Measurements from ENCODE around the gene TSPEAR.
"Not testable (repeated sequence)": the region's sequence is repeated elsewhere in the genome, so short reads cannot be mapped to it uniquely, and the experiment has no call there.

Gene TSPEAR

DNA sequence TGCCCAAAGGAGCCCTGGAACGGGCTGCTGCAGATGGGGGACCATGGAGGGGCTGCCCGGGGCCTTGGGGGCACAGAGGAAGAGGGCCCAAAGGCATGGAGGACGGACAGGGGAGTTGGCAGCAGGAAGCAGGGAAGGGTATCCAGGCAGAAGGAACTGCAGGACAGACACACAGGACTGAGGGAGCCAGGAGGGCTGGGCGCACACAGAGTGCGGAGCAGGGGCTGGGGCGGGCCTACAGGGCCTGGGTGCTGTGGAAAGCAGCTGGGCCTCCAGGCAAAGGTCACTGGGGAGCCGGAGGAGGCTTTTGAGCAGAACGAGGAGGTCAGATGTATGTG, 199.5 kb downstream of the TSPEAR start:
- FAIRE-seq: no peak

DNA sequence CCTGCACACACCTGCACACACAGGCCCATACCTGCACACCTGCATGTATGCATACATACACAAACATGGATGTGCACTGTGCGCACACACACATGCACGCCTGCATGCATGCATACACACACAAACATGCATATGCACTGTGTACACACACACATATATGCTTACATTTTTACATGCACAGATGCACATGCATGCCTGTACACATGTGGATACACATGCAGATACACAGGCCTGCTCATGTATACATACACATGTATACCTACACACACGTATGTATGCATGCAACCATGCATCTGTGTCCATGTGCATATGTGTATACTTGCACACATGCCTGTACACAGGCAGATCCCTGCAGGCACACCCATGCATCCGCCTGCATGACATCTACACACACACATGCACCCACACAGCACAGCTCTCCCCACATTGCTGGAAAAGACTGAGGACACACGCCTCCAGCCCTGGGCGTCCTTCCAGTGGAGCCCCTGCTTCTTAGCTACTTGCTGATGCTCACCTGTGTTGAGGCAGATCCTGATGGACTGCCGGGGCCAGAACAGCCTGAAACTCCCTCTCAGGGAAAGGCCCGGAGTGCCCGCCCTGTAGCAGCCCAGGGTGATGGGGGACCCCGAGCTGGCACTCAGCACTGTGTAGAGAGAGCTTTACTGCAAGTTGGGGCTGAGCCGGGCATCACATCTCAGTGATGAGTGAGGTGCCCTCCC, 200.0 kb downstream of the TSPEAR start:
- FAIRE-seq: no peak

DNA sequence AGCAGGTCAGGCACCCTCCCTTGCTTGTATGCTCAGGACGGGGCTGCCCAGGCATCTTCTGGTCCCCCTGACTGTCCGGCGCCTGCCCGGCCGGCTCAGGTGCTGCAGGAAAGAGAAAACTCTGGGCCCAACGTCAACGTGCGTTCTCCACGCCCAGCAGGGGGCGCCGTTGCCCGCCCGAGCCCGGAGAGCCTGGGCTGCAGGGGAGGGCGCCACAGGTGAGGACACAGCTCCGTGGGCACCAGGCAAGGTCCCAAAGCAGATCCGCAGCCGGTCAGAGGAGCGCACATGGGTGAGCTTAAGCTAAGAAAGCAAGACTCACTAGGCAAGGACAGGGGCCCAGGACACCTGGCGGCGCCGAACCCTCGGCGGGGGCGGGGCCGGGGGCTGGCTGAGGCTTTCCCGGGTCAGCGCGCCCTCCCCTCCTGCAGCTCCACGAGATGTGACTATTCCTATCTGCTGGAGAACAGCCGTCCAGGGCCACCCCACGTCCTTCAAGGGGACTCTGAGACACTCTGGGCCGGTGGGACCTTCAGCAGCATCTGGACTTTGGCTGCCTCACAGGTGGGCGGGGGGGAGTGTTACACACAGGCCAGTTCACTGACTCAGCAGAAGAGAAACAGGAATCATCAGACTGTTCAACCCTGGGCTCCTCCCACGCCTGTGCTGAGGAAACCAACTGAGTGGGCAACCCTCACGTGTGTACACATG, 200.7 kb downstream of the TSPEAR start:
- FAIRE-seq: no peak

DNA sequence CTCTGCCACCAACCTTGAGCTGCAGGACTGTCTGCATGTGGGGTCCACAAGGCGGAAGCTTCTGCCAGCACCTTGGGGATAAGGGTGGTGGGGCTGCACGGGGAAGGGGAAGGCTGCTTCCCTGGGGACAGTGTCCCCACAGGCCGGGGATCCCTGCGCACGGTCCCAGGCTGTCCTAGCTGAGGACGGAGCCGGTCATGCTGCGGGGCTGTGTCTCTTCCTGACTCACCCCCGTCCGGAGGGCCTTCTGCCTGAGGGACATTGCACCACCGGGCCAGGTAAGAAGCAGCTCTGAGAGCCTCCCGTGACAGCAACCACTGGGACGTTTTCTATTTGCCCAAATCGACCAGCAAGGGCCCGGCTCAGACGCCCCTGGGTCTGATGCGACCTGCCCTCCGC, 201.3 kb downstream of the TSPEAR start:
- FAIRE-seq: no peak

DNA sequence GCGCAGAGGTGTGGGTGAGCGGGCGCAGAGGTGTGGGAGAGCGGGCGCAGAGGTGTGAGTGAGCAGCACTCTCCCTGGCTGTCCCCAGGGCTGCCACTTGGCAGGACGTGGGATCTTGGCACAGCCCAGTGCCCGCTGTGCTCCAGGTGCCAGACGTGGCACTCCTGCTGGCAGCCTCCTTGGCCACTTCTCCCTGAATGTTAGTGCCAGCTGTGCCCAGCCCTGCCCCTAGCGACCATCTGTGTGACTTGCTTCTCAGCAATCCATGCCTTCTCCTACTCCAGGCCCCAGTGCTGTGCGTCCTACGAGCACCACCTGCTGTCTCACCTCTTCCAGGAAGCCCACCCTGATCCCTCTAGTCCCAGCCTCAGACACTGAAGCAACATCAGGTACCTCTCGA, 201.8 kb downstream of the TSPEAR start:
- FAIRE-seq: no peak

DNA sequence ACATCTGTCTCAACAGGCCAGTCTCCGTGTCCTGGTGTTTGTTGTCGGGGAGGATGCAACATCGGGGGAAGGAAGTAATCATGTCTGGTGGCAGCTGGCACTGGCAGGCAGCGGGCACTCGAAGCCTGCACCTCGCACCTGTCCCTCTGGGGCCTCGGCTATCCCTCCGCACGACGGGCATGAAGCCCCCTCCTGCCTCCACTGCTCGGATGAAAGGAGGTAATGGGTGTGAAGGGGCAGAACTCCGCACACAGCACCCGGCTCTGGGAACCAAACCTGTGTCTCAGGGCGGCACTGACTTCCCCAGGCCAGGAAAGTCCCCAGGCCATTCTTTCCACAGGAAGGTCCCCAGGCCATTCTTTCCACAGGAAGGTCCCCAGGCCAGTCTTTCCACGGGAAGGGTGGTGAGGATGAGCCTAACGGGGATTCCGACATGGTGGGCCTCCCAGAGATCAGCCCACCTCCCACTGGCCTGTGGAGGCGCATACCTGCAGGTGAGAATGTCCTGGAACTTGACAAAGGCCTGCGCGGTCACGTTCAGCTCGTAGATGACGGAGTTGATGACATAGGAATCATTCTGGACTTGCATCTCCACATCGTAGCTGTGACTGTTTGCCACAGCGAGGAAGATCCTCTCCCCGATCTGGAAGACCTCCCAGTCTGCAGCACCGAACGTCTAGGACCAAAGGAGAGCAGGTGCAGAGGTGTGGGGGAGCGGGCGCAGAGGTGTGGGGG, 202.5 kb downstream of the TSPEAR start:
- FAIRE-seq: no peak

DNA sequence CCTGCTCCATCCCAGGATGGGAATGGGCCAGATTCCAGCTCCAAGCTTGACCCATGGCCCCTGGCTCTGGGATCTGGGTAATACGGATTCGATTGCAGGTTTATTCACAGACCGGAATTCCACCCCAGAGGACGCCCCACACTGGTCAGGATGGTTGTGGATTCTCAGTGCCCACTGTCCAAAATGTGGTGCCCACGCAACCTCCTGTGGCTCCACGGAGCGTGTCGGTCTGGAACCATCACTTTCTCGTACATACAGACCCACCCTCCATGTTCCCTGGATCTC, 203.0 kb downstream of the TSPEAR start:
- FAIRE-seq: no peak

DNA sequence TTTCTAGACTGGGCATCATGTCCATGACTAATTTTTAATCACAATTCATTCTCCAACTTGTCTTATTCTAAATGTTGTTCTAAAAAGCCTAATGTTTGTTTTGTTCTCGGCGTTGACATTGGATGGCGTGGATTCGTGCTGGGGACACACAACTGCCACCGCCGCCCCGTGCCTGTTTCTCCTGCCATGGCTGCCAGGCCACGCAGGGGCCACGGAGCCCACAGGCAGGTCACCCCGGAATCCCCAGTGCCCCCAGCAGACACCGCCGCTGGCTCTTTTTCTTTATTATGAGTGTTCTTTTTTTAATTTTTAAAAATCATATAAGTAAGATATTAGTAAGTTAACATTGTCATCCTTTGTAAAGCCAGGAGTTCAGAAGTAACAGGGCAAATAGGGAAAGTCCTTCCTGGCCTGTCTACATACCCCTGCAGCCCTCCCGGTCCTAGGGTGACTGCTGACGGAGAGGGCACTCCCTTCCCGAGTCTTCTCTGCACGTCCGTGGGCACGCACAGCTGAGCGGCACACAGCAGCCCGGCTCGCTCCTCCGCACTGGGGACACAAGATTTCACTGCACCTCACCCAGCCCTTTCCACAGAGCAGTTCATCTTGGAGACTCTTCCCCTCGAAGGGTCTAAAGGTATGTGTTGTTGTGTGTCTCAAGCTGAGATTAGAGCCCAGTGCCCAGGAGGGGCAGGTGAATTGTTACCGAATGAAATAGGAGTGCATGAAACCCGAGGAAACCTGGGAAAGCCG, 203.5 kb downstream of the TSPEAR start:
- FAIRE-seq: no peak

DNA sequence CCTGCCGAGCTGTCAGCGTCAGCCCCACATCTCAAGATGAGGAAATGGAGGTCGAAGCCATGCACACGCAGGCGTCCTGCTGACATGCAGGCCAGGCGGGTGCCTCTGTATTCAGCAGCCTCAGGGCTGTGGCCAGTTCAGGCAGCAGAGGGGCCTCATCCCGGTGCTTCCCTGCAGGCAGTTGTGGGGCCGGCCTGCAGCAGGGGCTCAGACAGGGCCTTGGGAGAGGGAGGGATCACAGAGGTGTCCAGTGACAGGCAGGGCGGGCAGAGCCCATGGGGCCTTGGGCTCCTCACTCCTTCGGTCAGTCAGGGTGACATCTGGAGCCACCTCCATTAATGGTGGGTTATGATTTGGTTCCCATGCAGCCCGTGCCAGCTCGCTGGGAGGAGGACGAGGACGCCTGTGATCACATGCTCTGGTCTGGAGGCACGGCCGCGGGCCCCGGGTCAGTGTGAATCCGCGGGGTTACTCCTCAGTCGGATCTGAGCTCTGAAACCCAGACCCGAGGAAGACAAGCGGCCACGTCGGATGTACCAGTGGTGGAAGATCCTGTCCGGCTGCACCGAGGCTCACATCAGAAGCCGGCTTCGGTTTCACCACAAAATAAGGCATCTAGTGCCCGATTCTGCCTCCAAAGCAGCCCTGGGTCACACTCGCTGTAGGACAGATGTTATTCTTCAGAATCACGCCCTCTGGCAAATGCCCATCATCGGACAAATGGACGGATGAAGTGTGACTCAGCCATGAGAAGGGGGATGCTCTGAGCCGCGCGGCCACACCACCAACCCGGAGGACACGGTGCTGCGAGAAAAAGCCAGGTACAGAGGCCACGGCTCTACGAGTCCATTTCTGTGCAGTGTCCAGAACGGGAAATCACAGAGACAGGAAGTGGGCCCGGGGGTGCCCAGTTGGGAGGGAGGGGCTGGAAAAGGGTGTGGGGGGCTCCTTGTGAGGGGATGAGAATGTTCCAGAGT, 204.8 kb downstream of the TSPEAR start:
- FAIRE-seq: no peak

DNA sequence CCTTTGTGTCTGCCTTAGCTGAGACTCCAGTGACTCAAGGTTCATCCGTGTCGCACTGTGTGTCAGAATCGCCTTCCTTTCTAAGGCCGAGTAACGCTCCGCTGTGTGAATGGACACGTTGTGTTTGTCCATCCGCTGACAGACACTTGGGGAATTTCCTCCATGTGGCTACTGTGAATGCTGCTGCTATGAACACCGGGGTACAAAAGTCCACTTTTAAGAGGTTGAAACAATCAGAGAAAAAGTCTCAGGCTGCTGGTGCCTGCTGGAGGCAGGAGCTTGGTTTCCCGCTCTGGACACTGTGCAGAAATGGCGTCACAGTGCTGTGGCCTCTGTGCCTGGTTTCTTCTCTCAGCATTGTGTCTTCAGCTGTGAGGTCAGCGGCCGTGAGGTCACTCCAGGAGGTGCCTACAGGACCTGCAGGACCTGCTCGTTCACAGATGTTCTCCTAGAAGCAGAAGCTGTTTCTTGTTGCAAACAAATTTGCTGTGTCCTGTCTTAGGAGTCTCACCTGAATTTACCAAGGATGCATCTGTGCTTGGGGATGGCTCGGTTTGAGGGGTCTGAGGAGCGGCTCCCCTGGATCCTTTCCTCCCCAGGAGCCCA, 205.6 kb downstream of the TSPEAR start:
- no peak for FAIRE-seq

DNA sequence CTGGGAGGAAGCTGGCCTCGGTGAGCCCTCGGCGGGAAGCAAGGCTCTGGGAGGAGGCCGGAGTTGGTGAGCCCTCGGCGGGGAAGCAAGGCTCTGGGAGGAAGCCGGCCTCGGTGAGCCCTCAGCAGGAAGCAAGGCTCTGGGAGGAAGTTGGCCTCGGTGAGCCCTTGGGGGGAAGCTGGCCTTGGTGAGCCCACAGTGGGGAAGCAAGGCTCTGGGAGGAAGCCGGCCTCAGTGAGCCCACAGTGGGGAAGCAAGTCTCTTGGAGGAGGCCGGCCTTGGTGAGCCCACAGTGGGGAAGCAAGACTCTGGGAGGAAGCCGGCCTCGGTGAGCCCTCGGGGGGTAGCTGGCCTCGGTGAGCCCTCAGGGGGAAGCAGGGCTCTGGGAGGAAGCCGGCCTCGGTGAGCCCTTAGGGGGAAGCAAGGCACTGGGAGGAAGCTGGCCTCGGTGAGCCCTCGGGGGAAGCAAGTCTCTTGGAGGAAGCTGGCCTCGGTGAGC, 207.4 kb downstream of the TSPEAR start:
- no peak for FAIRE-seq

DNA sequence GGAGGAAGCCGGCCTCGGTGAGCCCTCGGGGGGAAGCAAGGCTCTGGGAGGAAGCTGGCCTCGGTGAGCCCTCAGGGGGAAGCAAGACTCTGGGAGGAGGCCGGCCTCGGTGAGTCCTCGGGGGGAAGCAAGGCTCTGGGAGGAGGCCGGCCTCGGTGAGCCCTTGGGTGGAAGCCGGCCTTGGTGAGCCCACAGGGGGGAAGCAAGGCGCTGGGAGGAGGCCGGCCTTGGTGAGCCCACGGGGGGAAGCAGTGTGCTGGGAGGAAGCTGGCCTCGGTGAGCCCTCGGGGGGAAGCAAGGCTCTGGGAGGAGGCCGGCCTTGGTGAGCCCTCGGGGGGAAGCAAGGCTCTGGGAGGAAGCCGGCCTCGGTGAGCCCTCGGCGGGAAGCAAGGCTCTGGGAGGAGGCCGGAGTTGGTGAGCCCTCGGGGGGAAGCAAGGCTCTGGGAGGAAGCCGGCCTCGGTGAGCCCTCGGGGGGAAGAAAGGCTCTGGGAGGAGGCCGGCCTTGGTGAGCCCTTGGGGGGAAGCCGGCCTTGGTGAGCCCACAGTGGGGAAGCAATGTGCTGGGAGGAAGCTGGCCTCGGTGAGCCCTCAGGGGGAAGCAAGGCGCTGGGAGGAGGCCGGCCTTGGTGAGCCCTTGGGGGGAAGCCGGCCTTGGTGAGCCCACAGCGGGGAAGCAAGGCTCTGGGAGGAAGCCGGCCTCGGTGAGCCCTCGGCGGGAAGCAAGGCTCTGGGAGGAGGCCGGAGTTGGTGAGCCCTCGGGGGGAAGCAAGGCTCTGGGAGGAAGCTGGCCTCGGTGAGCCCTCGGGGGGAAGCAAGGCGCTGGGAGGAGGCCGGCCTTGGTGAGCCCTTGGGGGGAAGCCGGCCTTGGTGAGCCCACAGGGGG, 208.1 kb downstream of the TSPEAR start:
- not testable (repeated sequence) for FAIRE-seq

DNA sequence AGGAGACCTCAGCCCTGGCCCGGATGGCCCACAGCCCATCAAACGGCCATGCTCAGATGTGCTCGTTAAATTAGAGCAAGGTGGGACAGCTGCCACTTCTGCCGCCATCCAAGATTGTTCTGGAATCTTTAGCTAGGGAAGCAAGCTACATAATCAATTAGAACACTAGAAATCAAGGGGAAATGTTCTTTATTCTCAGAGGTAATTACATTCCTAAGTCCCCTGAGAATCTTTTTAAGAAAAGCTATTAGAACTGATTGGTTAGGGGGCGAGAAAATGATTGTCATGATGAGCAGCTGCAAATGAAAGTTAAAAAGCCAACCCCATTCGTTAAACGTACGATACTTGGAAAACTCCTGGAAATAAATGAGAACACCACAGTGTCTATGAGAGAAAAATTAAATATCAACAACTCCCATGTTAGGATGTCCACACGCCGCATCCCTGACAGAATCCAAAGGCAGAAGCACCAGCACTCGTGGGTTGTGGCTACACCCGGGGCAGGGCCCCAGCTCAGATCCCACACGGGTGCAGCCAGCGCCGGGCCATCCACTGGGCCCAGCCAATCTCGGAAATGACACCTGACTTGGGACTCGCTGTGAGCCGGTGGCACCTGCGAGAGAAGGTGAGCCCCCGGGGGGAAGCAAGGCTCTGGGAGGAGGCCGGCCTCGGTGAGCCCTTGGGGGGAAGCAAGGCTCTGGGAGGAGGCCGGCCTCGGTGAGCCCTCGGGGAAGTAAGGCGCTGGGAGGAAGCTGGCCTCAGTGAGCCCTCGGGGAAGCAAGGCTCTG, 209.0 kb downstream of the TSPEAR start:
- FAIRE-seq: no peak

DNA sequence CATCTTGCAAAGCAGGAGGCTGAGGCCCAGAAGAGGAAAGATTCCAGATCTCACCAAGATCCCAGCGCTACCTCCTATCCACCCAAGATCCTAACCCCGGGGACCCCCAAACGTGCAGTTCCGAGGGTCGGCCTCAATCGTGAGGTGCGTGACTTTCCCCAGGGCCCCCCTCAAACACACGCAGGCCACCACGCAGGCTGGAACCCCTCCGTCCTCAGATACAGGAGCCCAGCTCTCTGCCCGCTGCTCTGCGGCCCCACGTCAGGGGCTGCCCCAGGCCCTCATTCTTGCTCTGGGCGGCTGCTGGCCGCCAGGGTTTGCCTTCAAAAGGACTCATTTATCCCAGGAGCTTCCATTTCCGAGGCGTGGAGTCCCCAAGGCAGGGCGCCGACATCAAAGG, 211.3 kb downstream of the TSPEAR start:
- no peak for FAIRE-seq

DNA sequence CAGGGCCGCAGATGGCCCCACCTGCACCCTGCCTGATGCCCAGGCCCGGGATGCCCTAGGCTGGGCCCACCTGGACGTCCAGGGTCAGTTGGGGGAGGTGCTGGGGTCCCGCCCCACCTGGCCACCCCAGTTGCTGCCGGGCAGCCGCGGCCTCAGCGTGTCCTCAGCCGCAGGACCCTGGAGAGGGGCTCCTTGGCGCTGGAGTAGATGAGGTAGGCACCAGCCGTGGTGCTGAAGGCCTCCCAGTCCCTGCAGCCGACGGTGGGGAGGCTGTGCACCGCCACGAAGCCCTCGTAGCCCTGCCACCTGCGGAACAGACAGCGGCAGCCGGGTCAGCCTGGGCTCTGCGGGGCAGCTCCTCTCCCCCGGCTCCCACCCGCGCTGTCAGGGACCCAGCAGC, 211.7 kb downstream of the TSPEAR start:
- FAIRE-seq: no peak

DNA sequence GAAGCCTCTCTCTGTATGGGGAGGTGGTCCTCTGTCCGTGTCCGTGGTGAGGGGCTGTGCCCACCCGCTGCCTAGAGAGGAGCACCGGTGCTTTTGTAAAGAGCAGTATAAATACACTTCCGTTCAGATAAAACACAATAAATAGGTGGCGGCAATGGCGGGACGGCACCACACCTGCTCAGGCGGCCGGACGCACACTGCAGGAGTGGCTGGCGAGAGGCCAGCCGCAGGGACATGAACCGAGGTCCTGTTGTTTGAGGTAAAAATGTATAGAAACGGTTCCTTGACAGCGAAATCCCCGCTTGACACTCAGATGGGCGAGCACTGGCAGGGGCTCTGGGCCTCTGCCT, 212.2 kb downstream of the TSPEAR start:
- FAIRE-seq: no peak

DNA sequence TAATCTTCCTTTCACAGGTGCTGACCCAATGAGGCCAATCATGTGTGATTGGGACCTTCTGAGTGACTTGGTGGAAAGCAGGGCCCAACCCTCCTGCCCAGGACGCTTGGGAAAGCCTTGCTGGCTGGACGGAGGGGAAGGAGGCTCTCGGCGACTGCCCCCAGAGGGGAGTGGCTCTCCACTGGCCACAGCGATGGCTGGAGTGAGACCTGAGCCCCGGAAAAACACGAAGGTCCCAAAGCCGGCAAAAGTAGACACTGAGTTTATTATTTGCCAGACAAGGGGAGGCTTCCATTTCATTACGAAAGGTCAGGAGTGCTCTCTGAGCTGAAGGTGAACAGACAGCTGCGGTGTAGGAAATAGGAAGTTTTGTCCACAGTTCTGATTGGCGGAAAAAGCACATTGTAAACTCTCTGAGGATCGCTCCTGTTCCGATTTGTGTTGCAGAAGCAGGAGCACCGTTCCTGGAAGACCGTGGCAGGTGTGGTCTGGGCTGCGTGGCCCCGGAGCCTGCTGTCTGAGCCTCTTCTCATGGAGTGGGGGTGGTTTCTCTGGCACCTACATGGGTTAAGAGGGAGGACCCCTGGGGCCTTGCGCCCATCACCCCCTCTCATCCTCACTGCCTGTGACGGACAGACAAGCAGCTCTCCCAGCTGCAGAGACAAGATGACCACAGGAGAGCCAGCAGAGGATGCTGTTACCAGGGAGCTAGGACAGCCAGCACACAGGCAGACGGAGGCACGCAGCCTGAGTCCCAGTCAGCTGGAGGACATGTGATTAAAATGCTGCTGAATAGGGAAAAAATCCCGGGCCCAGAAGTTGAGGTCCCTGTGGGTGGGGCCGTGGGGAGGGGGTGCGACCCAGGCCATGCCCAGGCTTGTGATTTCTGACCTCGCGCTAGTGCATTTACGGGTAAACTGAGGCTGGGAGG, 212.8 kb downstream of the TSPEAR start:
- FAIRE-seq: no peak

DNA sequence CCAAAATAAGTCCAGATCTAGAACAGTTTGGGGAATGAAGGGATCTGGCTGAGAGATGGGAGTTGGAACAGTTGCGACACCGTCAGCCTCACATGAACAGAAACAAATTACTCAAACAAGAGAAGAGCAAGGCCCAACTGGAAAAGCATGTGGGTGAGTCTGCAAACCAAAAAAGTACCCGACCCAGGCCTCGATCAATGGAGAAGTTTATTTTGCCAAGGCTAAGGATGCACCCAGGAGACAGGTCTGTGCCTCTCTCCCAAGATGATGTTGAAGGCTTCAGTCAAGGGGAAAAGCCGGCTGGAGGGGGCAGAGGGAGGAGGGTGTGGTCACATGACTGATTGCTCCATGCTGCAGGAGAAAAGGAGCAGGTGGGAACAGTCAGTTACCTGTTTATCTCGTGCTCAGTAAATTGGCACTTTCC, 213.7 kb downstream of the TSPEAR start:
- no peak for FAIRE-seq

All from islet of Langerhans (tissue), 1 donor.